GM18870 (cell line): ENCODE results near the gene SCAMP5.

Experiments
- ATAC-seq: cut with Tn5 transposase; IDR thresholded peaks from one replicate; pipeline ENCODE4 v1.9.1; 2021; ENCODE audit warnings: moderate library complexity; ENCODE audit not compliant: unreplicated experiment

The SCAMP5 gene, protein sequence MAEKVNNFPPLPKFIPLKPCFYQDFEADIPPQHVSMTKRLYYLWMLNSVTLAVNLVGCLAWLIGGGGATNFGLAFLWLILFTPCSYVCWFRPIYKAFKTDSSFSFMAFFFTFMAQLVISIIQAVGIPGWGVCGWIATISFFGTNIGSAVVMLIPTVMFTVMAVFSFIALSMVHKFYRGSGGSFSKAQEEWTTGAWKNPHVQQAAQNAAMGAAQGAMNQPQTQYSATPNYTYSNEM

GRCh38 chr15:74995182-74995778 lies at the start of gene SCAMP5:
TSS of gene SCAMP5 (plus strand) at chr15:74995563. CDS start at chr15:75011840, 16,277 bp downstream.
- ATAC-seq = no peak

DNA sequence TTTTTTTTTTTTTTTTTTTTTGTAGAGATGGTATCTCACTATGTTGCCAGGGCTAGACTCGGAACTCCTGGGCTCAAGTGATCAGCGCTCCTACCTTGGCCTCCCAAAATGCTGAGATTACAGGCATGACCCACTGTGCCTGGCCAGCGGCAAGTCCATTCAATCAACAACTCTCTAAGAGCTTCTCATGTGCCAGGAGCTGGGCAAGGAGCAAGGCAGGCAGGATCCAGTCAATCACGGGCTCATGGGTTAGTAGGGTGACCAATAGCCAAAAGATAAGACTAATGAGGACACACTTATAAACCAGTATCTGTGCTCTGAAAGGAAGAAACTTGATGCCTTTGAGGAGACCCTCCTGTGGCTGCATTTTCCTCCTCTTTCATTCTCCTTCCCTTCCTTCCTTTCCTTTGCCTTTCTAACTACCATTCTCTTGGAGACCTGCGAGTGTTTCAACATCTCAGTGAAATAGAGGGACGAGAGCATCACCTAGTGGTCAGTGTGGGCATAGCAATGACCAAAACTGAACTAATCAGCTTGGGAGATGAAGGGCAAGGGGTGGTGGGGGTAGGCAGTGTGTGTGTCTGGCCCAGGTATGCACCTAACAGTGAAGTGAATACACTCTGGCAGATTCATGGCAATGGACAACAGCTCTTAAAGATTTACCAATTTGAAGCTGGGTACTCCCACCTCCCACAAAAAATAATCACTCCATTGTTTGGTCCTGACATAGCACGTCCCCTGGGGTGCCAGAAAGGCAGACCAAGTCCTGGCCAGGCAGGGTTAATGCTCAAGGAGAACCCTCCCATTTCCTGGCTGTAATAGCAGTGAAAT lies 45.1 kb upstream of the SCAMP5 start:
- ATAC-seq = no peak

GRCh38 chr15:74951006-74951405 lies 44.4 kb upstream of the SCAMP5 start:
- no peak for ATAC-seq

- no peak for ATAC-seq
These were observed 40.8 kb upstream of the SCAMP5 start for GRCh38 chr15:74954515-74954914.

DNA sequence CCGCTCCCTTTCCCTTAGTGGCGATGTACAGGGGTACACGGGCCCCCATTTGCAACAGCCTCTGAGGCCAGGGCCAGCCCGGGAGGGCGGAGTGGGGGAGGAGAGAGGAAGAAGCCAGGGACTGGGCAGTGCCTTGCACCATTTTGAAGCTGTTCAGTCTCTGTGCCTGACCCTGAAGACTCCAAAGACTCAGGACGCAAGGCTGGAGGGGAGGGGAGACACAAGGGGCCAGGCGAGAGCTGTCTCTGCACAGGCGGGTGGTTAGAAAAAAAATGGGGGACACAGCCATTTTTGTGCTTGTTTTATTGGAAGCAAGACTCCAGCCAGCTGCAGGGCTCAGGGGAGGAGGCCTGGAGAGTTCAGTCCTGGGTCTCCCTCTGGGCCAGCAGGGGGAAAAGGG lies 40.3 kb upstream of the SCAMP5 start:
- no peak for ATAC-seq

DNA sequence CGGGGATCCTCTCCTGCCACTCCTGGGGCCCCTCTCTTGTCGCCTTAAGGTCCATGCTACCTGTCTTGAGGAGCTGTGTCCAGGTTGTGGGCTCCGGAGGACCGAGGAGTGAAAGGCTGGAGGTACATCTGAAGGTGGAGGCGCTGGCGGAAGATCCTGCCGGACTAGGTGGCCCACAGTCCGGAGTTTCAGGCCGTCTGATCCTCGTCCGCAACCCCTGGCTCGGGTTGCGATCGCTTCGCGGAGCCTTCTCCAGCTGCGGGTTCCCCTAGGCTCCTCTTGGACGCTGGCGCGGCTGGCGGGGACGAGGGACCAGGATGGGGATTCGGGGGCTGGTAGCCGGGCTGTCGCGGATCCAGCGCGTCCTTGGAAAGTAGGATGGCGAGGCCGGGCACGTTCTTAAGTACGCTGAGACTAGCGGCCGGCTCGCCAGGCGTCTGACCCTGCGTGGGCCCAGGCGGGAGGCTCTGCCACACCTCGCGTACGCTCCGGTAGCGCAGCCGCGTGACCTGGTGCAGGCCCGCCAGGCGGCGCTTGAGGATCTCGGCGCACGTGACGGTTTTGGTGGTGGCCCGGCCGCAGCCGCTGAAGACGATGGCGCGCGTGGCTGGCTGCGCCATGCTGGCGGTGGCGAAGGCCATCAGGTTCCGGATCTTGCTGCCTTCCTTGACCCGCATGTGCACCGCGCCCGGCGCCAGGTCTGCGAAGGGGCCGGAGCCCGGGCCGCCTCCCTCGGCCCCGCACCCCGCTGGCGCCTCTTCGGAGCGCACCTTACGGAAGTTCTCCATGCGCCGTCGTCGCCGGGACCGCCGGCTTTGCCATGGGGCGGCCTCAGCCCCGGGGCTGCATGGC lies 39.3 kb upstream of the SCAMP5 start:
- ATAC-seq = no peak

DNA sequence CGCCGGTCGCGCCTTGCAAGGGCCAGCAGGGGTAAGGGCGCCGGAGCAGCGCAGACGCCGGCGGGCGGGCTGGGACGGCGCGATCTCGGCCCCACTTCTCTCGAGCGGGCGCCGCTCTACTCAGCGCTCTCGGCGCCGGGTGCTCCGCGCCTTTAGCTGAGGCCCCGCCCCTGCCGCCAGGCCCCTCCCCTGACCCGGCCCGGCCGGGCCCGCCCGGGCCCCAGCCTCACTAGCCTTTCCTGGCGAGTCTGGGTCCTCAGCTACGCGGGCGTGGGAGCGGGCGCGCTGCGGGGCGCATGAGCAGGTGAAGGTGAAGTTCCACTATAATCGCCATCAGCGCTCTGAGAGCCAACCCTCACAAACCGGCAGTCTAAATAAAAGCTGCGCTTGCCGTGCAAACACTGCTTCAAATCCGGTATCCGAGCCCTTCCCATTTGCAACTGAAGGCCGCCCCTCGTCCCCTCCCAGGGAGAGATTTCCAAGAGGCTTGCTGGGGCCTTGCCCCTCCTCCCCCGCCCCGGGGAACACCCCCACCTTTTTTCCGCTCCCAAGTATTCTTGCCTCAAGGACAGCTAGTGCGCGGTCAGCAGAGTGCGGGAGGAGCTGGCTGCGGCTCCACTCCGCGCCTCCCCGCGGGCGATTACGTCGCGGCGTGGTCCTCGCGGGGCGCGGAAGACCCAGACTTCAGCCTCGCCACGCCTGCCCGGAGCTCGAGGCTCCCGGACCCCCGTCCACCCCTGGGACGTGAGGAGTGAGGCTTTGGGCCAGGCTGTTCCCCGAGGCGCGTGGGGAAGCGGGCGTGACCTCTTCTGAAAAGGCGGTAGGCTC lies 38.5 kb upstream of the SCAMP5 start, which contains the start of gene RPP25:
TSS of gene RPP25 (minus strand) at position 125 of the 828 bp plus-strand sequence. CDS start 189 bp downstream, outside the sequence.
- ATAC-seq = no peak

DNA sequence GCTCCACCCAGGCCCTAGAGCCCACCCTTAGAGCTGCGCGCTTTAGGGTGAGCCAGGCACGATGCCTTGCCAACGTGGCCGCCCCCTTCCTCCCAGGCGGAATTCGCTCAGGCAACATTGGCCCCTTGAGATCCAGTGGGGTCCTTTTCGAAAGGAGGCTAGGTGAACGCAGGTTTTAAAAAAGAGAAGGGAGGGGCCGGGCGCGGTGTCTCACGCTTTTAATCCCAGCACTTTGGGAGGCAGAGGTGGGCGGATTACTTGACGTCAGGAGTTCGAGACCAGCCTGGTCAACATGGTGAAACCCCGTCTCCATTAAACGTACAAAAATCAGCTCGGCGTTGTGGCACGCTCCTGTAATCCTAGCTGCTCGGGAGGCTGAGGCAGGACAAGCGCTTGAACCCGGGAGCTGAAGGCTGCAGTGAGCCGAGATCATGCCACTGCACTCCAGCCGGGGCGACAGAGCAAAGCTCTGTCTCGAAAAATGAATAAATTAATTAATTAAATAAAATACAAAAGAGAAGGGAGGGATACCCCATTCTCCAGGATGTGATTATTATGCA lies 37.8 kb upstream of the SCAMP5 start:
- no peak for ATAC-seq

DNA sequence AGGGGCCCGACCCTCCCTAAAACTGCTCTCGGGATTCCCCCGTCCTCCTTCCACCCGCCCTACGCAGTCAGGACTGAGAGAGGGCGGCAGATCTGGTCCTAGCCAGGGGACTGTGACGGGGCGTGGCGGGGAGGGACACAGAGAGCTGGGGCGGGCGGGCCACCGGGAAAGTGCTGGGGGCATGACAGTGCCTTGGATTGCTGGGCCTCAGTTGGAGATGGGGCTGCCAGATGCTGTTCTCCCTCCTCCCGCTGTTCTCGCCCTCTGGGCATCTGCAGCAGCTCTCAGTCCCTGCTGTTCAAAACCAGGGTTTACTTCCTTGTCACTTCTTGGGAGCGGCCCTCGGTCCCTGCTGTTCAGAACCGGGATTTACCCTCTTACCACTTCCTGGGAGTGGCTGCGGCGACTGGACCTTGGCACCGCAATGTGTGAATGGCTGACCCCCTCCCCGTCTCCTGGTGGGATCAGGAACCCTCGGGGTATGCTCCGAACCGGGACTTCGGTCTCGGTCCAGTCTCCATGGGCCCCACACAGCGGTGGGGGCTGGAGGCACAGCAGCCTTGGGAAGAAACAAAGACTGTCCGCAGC lies 36.9 kb upstream of the SCAMP5 start:
- ATAC-seq = no peak

DNA sequence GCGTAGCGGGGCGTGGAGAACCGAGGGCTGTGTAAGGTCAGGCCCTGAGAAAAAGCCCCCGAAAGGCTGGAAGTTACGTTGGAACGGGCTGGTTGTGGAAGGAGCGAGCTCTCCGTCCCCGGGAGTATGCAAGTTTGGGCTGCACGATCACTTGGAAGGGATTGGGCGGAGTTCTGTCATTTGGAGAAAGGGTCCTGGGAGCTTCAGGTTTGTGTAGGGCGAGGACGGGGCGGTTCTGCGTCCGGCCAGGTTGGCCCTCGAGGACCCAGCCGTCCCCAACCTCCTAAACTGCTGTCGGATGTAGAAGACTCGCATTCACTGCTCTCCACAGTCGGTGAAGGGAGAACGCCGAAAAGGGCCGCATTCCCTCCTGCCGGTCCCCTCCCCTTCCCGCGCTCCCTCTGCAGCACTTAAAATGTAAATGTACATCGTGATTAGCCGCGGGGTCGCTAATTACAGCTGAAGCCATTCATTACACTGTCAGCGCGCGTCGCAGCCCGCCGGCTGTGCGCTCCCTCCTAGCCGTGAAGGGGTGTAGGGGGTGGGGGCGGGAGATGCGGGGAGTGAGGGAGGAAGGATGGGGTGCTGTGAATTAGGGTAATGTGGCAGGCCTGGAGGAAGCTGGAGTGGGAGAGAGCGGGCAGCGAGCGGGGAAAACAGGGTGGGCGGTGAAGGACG lies 36.3 kb upstream of the SCAMP5 start:
- ATAC-seq = no peak

DNA sequence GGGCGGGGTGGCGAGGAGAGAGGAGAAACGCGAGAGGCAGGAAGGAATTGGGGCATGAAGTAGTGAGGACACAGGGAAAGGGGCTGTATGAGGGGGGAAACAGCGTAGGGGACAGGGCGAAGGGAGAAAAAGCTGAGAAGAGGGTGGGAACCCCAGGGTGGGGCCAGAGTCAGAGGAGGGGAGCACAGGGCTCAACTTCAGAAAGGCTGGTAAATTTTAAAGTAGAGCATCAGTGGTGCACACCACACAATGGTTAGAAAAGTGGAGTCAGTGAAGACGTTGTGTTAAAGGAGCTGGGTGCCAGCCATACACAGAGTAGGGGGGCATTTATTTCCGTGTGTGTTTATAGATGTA lies 35.8 kb upstream of the SCAMP5 start:
- ATAC-seq = no peak

DNA sequence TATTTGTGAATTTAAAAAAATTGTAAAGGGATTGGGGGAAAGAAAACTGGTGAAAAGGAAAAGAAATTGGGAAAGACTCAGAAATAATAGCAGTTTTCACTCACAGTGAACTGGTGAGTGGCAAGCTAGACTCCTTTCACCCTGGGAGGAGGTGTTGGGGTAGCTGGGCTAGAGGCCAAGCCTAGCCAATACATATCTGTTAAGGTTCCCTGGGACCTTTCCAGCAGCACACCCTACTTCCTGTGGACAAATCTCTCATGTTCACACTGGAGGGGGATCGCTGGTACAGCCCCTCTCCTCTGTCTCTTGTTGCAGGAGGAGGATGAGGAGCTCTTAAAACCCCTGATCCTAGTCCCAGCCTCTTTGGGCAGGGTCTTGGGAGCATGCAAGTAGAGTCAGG lies 35.1 kb upstream of the SCAMP5 start:
- no peak for ATAC-seq

GRCh38 chr15:74960995-74961588 lies 34.3 kb upstream of the SCAMP5 start:
- no peak for ATAC-seq

DNA sequence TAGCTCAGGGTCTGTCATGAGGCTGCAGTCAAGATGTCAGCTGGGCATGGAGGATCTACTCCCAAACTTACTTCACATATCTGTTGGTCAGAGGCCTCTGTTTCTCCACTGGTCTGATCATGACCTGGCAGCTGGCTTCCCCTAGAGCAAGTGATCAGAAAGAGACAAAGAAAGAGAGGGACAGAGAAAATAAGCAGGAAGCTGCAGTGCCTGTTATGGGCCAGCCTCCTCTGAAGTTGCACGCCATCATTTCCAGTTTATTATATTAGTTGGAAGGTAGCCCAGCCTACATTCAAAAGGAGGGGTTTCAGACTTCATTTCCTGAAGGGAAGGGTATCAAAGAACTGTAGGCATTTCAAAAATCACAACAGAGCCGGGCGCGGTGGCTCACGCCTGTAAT lies 33.7 kb upstream of the SCAMP5 start:
- no peak for ATAC-seq

- no peak for ATAC-seq
These were observed 33.1 kb upstream of the SCAMP5 start for GRCh38 chr15:74962219-74962618.

- ATAC-seq = no peak
These were observed 32.7 kb upstream of the SCAMP5 start for GRCh38 chr15:74962671-74963070.

- ATAC-seq = no peak
These were observed 32.1 kb upstream of the SCAMP5 start for GRCh38 chr15:74963213-74963612.

DNA sequence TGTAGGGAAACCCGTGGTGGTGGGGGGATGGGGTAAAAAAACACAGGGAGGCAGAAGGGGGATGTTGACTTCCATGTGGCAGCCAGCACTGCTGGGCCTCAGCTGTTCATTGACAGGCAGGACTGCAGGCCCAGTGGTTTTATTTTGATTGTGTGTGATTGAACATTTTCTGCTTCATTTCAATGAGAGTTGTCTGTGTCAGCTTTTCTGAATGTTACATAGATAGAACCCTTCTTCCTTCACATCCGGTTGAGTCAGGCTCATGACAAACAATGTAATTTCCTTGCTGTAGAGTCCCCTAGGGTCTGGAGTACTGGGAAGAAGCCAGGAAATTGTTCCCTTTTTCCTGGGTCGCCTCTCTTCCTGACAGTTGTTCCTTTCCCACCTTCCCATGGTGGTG lies 30.6 kb upstream of the SCAMP5 start:
- ATAC-seq = no peak

DNA sequence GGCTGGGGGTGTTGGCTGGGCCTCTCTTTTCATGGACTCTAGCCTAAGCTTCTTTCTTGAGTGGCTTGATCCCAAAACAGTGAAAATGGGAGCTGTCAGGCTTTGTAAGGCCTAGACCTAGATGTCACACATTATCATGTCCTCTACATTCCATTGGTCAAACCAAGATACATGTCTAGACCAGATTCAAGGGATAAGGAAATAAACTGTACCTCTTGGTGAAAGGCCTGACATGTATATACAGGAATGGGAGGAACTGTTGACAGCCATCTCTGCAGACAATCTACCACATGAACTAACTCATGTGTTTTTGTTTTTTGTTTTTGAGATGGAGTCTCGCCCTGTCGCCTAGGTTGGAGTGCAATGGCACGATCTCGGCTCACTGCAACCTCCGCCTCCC lies 27.7 kb upstream of the SCAMP5 start:
- no peak for ATAC-seq
